Activated T-cell treated with anti-CD3 and anti-CD28 coated beads for 1 hour (primary cell): ENCODE measurements around the gene VPS4A.
"Not testable (repeated sequence)": the region's sequence is repeated elsewhere in the genome, so short reads cannot be mapped to it uniquely, and the experiment has no call there.

Experiments used
- DNase-seq: peaks from one replicate; pipeline ENCODE4 v3.0.0-alpha.2; 2020; ENCODE audit warnings: low read depth

The VPS4A gene

GRCh38 chr16:69327585-69328310 lies 16.6 kb downstream of the VPS4A start:
- no peak for DNase-seq

GRCh38 chr16:69328854-69329316 lies 17.7 kb downstream of the VPS4A start:
- no peak for DNase-seq

- peak; percentile 32 for DNase-seq
Observed at GRCh38 chr16:69329369-69330285, 18.5 kb downstream of the VPS4A start.

GRCh38 chr16:69330286-69331109 lies 19.3 kb downstream of the VPS4A start, which contains the start of gene PDF:
Gene PDF, minus strand, starts transcription at chr16:69330588. Its CDS starts 18 bp downstream, at chr16:69330570.
- DNase-seq: peak; percentile 65

GRCh38 chr16:69334696-69335095 lies 23.5 kb downstream of the VPS4A start:
- DNase-seq: no peak

GRCh38 chr16:69338557-69339288 lies 27.6 kb downstream of the VPS4A start:
- DNase-seq: no peak

GRCh38 chr16:69339289-69340094 lies 28.3 kb downstream of the VPS4A start, which contains the start of the genes COG8 and NIP7:
Gene COG8, minus strand, starts transcription at chr16:69339564. Its CDS starts 12 bp downstream, at chr16:69339552.
Gene NIP7, plus strand, starts transcription at chr16:69339772. Its CDS starts 58 bp downstream, at chr16:69339830.
- DNase-seq: peak; percentile 83

- no peak for DNase-seq
Observed at GRCh38 chr16:69340095-69340644, 29.0 kb downstream of the VPS4A start.

GRCh38 chr16:69344171-69344570 lies 33.0 kb downstream of the VPS4A start:
- no peak for DNase-seq

GRCh38 chr16:69345923-69346322 lies 34.8 kb downstream of the VPS4A start:
- DNase-seq: no peak

- no peak for DNase-seq
Observed at GRCh38 chr16:69346683-69347082, 35.5 kb downstream of the VPS4A start.

GRCh38 chr16:69348222-69348621 lies 37.1 kb downstream of the VPS4A start:
- DNase-seq: no peak

GRCh38 chr16:69349536-69349935 lies 38.4 kb downstream of the VPS4A start:
- no peak for DNase-seq

GRCh38 chr16:69350536-69351133 lies 39.5 kb downstream of the VPS4A start:
- DNase-seq: no peak

GRCh38 chr16:69351309-69352027 lies 40.3 kb downstream of the VPS4A start, which contains the start of gene TMED6:
Gene TMED6, minus strand, starts transcription at chr16:69351786. Its CDS starts 33 bp downstream, at chr16:69351753.
- DNase-seq: no peak

GRCh38 chr16:69360070-69360469 lies 48.9 kb downstream of the VPS4A start:
- not testable (repeated sequence) for DNase-seq

GRCh38 chr16:69363281-69363717 lies 52.1 kb downstream of the VPS4A start:
- DNase-seq: no peak

- no peak for DNase-seq
Observed at GRCh38 chr16:69364088-69364487, 52.9 kb downstream of the VPS4A start.

GRCh38 chr16:69365901-69366300 lies 54.8 kb downstream of the VPS4A start:
- DNase-seq: no peak
